Measurements from ENCODE around the gene HRH2. TPM values are rescaled to one million over a fixed set of nuclear protein-coding genes. Genes with fewer than 3 reads are reported as not detected.

Gene HRH2
- total and polyA plus RNA-seq, 7 donors = 0.17 to 7.0 (median 0.51) TPM

DNA sequence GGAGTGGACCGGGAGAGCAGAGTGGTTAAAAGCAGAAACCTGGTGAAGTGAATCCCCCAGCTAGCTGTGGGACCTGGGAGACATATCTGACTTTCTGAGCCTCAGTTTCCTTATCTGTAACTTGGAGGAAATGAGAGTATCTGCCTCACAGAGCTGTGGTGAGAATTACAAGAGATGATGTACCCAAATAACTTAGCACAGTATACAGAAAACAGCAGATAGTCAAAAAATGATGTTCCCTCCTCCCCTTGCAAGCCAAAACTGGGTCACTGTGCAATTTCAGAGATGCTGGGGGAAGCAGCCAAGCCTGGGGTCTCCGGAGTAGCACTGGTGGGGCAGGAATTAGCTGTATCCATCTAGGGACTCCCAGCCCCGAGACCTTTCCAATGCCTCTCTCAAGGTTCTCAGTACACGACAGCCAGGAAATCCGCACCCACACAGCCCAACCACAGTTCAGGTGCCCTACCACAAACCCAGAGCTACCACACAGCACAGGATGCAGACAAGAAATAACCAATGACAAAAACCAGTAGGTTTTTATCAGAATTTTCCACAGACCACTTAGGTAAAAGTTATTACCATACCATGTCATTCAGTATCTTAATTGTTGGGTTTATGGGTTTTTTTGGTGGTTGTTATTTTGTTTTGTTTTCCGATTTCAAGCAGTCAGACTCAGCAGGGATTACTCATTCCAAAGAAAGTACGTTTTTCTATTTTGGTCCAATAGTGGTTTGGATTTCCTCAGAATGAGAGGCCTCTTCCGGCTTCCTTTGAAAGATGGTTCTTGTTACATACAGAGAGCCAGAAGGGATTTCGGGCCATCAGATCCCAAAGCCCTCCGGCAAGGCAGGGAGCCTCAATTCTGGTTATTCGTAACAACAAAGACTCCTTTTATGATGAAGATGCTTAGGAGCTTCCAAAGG lies 4.9 kb upstream of the HRH2 start:
- H3K27ac ChIP-seq = no peak overlapping the region

DNA sequence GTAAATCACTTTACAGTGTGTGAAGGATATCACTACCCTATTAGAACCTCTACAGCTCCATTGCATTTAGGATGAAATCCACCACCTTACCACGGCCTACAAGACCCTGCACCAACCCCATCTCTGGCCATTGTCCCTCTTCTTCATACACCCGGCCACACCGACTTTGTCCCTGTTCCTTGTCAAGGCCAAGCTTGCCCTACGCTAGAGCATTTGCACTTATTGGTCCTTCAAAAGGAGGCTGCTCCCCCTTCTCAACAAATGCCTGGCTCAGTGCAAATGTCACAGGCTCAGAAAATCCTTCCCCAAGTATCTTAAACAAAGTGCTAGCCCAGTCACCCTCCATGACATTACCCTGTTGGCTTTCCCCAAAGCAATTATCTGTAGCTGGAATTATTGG lies 4.1 kb upstream of the HRH2 start:
- TF ChIP-seq, protein P1, sequence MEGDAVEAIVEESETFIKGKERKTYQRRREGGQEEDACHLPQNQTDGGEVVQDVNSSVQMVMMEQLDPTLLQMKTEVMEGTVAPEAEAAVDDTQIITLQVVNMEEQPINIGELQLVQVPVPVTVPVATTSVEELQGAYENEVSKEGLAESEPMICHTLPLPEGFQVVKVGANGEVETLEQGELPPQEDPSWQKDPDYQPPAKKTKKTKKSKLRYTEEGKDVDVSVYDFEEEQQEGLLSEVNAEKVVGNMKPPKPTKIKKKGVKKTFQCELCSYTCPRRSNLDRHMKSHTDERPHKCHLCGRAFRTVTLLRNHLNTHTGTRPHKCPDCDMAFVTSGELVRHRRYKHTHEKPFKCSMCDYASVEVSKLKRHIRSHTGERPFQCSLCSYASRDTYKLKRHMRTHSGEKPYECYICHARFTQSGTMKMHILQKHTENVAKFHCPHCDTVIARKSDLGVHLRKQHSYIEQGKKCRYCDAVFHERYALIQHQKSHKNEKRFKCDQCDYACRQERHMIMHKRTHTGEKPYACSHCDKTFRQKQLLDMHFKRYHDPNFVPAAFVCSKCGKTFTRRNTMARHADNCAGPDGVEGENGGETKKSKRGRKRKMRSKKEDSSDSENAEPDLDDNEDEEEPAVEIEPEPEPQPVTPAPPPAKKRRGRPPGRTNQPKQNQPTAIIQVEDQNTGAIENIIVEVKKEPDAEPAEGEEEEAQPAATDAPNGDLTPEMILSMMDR (IDR thresholded peaks at IDR 0.05) = no peak
- peaks cover 0 to 29% (median 11%) of the 10 kb centered on the region in 3 donors for H3K27me3 ChIP-seq (ENCODE audit: insufficient read depth in 3 of 3, low read length in 2 of 3)
- no peaks in the 10 kb centered on the region for H3K36me3 ChIP-seq (ENCODE audit: insufficient read depth in 1 of 2, low read depth in 1 of 2)
- intact Hi-C loops (cut with DNase I) = no loop called here
- ATAC-seq (no peak), DNase-seq (no peak)
- H3K4me3 ChIP-seq = no peak overlapping the region
- peaks cover 11% of the 10 kb centered on the region for H3K9me3 ChIP-seq
- no peaks in the 10 kb centered on the region for H3K4me1 ChIP-seq
- no peak overlapping the region for H3K27ac ChIP-seq
- 79 to 84% (median 83%) methylated on average over 4 of the region's 4 CpGs for WGBS, 3 donors

More for the DNA sequence above, 4.9 kb upstream of the HRH2 start:
- ATAC-seq (no peak), DNase-seq (no peak)
- H3K9me3 ChIP-seq = peaks cover 11% of the 10 kb centered on the region
- intact Hi-C loops (cut with DNase I) = no loop called here
- TF ChIP-seq, protein P1 (IDR thresholded peaks at IDR 0.05) = no peak
- no peaks in the 10 kb centered on the region for H3K36me3 ChIP-seq (ENCODE audit: insufficient read depth in 1 of 2, low read depth in 1 of 2)
- H3K4me1 ChIP-seq = no peaks in the 10 kb centered on the region
- peaks cover 0 to 23% (median 5%) of the 10 kb centered on the region in 3 donors for H3K27me3 ChIP-seq (ENCODE audit: insufficient read depth in 3 of 3, low read length in 2 of 3)
- WGBS, 3 donors = 59 to 63% (median 60%) methylated on average over 11 of the region's 11 CpGs
- H3K4me3 ChIP-seq = no peak overlapping the region

DNA sequence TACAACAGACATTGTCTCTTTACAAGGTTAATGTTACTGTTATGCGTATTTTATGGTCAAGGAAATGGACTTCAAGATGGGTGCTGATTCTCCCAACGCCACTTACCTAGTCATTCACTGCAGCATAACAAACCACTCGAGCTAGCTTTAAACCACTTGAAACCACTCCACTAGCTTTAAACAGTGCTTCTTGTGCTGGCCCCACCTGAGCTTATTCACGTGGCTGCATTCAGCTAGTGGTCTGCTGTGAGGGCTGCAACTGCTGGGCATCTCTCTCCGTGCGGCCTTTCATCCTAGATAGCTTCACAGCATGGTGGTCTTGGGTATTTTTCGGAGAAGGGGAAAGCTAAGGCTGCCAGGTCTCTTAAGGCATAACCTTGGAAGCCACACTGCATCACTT lies 3.5 kb upstream of the HRH2 start:
- intact Hi-C loops (cut with DNase I) = no loop called here
- ATAC-seq (no peak), DNase-seq (no peak)
- Histone ChIP-seq H3K4me3 (no peak overlapping the region), H3K4me1 (no peaks in the 10 kb centered on the region), H3K9me3 (peaks cover 11% of the 10 kb centered on the region), H3K36me3 (ENCODE audit: insufficient read depth in 1 of 2, low read depth in 1 of 2) (no peaks in the 10 kb centered on the region), H3K27ac (no peak overlapping the region), H3K27me3 (ENCODE audit: insufficient read depth in 3 of 3, low read length in 2 of 3) (peaks cover 0 to 35% (median 11%) of the 10 kb centered on the region in 3 donors)
- 75 to 84% (median 83%) methylated on average over 7 of the region's 7 CpGs for WGBS, 3 donors
- TF ChIP-seq, protein P1 (IDR thresholded peaks at IDR 0.05) = no peak

DNA sequence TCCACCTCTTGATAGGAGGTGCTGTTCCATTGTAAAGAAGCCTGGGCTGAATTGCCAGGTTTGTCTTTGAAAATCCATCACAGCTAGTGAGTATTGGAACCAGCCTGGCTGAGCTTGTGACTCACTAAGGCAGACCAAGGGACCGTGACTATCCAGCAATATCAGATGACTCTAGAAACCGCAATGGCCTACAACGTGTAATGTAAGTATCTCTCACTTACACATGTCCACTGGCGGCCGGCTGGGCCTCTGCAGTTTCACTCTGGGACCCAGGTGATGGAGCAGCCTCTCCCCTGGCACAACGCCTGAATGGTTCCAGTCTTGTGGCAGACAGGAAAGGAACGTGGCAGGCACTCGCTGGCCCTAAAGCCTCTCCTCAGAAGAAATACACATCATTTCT lies 3.1 kb upstream of the HRH2 start:
- Histone ChIP-seq H3K4me1 (no peaks in the 10 kb centered on the region), H3K27ac (no peak overlapping the region), H3K27me3 (ENCODE audit: insufficient read depth in 3 of 3, low read length in 2 of 3) (peaks cover 0 to 38% (median 14%) of the 10 kb centered on the region in 3 donors), H3K4me3 (no peak overlapping the region), H3K36me3 (ENCODE audit: insufficient read depth in 1 of 2, low read depth in 1 of 2) (no peaks in the 10 kb centered on the region), H3K9me3 (peaks cover 7% of the 10 kb centered on the region)
- 48 to 62% (median 55%) methylated on average over 8 of the region's 8 CpGs for WGBS, 3 donors
- TF ChIP-seq, protein P1 (IDR thresholded peaks at IDR 0.05) = no peak
- ATAC-seq (peak in 1 of 4 donors; percentile 59), DNase-seq (no peak)
- intact Hi-C loops (cut with DNase I) = no loop called here

Measured in psoas muscle (tissue), 8 donors.